Osteoblast (primary cell): ENCODE measurements around the gene SLC37A1. TPM values are rescaled to one million over a fixed set of nuclear protein-coding genes. Genes with fewer than 3 reads are reported as not detected.

Source experiments
- DNase-seq: peaks from one replicate; pipeline ENCODE4 v3.0.0; 2011; ENCODE audit warnings: low spot score, mixed read lengths; ENCODE audit not compliant: insufficient read length; ENCODE audit errors: missing footprints
- H2AFZ ChIP-seq: 2 replicates; pipeline ENCODE4 v1.6.0; 2011; ENCODE audit warnings: mild to moderate bottlenecking, low read length
- H3K27ac ChIP-seq: 2 replicates; pipeline ENCODE4 v1.5.1; 2011; ENCODE audit warnings: mild to moderate bottlenecking, low read depth, low read length, moderate library complexity
- H3K27me3 ChIP-seq: 2 replicates; pipeline ENCODE4 v1.6.0; 2012; ENCODE audit warnings: mild to moderate bottlenecking, control low read depth, inconsistent platforms, low read length, moderate library complexity; ENCODE audit not compliant: insufficient read depth
- H3K36me3 ChIP-seq: 2 replicates; pipeline ENCODE4 v1.5.1; 2011; ENCODE audit warnings: mild to moderate bottlenecking, low read length, control low read depth, moderate library complexity; ENCODE audit not compliant: insufficient read depth
- H3K4me1 ChIP-seq: 2 replicates; pipeline ENCODE4 v1.5.1; 2011; ENCODE audit warnings: mild to moderate bottlenecking, low read length, control low read depth, moderate library complexity; ENCODE audit not compliant: insufficient read depth
- H3K4me2 ChIP-seq: 2 replicates; pipeline ENCODE4 v1.6.0; 2011; ENCODE audit warnings: mild to moderate bottlenecking, low read length; ENCODE audit not compliant: insufficient read depth
- H3K4me3 ChIP-seq: fragments of 200-600 bp; sonication (generic); 3 replicates; pipeline ENCODE4 v1.5.1; 2012; ENCODE audit warnings: mild to moderate bottlenecking, low read length, inconsistent platforms; ENCODE audit not compliant: insufficient read depth
- H3K79me2 ChIP-seq: 2 replicates; pipeline ENCODE4 v1.6.0; 2012; ENCODE audit warnings: mild to moderate bottlenecking, low read length, control low read depth, inconsistent platforms; ENCODE audit not compliant: insufficient read depth
- H3K9me3 ChIP-seq: 2 replicates; pipeline ENCODE4 v1.5.1; 2011; ENCODE audit warnings: low read depth, low read length, control low read depth
- H4K20me1 ChIP-seq: 2 replicates; pipeline ENCODE4 v1.6.0; 2012; ENCODE audit warnings: mild to moderate bottlenecking, low read length, control low read depth; ENCODE audit not compliant: insufficient read depth
- total RNA-seq: library from RNA; depleted of rRNA; stranded (reverse); fragments of >200 nt; gene quantifications from 2 replicates; pipeline ENCODE4 v1.2.3, GENCODE V29; 2012
- TF ChIP-seq, protein P1 (sequence below): IDR thresholded peaks from 2 replicates; pipeline ENCODE4 v1.5.1; 2011; ENCODE audit warnings: mild to moderate bottlenecking, low read depth, low read length, moderate library complexity; ENCODE audit errors: extremely low read depth

SLC37A1 gene
- total RNA-seq, 1 donor, result 6.9 TPM

DNA sequence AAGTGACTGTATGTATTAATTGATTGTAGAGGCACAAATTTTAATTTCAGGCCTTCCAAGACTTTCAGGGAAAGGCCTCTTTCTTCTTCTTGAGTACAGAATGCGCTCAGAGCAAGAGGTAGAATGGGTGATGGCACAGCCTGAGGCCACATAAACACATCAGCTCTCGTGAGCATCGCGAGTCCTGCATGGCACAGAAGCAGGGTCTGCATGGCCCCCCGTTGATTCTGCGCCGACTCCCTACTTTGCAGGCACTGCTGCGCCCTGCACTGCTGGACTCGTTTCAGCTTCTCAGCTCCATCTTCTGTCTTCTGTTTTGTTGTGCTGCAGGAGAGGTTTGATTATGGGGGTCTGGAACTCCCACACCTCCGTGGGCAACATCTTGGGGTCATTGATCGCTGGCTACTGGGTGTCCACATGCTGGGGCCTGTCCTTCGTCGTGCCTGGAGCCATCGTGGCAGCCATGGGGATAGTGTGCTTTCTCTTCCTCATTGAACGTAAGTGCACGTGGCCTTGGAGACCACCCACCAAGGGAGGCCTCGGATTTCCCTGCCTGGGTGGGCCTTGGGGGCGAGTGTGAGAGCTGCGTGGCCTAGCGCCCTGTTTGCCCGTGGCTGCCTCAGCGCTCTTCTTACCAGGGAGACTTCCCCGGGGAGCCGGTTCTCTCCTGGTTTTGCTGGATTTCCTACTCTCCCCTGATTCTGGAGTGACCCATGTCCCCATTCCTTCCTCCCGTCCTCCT, 29.6 kb downstream of the SLC37A1 start:
- TF ChIP-seq, protein P1, sequence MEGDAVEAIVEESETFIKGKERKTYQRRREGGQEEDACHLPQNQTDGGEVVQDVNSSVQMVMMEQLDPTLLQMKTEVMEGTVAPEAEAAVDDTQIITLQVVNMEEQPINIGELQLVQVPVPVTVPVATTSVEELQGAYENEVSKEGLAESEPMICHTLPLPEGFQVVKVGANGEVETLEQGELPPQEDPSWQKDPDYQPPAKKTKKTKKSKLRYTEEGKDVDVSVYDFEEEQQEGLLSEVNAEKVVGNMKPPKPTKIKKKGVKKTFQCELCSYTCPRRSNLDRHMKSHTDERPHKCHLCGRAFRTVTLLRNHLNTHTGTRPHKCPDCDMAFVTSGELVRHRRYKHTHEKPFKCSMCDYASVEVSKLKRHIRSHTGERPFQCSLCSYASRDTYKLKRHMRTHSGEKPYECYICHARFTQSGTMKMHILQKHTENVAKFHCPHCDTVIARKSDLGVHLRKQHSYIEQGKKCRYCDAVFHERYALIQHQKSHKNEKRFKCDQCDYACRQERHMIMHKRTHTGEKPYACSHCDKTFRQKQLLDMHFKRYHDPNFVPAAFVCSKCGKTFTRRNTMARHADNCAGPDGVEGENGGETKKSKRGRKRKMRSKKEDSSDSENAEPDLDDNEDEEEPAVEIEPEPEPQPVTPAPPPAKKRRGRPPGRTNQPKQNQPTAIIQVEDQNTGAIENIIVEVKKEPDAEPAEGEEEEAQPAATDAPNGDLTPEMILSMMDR, result no peak
- Histone ChIP-seq H3K27me3 (peaks cover 6% of the 10 kb centered on the region), H3K9me3 (no peaks in the 10 kb centered on the region), H3K4me3 (no peak overlapping the region), H3K79me2 (no peaks in the 10 kb centered on the region), H3K4me2 (no peak overlapping the region), H3K4me1 (no peaks in the 10 kb centered on the region), H2AFZ (no peak overlapping the region), H4K20me1 (no peaks in the 10 kb centered on the region), H3K27ac (no peak overlapping the region), H3K36me3 (no peaks in the 10 kb centered on the region)
- DNase-seq, result no peak

DNA sequence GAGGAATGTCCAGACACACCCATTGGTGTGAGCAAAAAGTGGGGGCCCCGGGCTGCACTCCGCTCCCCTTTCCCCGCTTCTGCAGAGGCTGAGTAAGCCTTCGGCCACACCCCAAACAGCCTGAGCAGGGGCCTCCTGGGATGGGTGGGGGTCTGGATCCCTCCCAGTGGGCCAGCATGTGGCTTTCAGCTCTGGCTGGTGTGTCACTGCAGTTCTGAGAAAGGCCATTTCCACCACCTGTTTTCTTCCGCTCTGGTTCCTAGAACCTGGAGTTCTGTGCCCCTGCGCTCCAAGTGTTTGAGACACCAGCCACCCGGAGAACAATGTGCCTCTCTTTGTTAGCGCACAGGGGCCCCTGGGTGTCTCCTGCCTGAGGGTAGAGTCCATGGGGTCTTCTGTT, 30.9 kb downstream of the SLC37A1 start:
- DNase-seq, result no peak

DNA sequence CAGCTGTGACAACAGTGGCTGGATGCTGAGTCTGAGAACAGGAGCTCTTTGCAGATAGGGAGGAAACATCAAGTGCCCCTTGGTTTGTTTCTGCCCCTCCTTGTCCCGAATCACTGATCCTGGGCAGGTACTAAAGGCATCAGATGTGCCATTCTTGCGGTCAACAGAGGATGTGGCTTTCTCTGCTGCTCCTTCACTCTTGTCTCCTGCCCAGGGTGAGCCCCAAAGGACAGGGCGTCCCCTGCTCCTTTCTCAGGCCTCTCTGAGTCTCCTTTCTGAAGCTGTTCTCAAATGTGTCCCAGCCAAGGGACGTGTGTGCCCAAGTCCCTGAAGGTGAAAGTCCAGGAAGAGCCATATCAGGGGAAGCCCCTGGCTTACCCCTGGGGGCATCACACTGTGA, 31.7 kb downstream of the SLC37A1 start:
- Histone ChIP-seq H3K36me3 (no peaks in the 10 kb centered on the region), H3K79me2 (no peaks in the 10 kb centered on the region), H3K27ac (no peak overlapping the region), H3K27me3 (no peaks in the 10 kb centered on the region), H2AFZ (no peak overlapping the region), H3K9me3 (no peaks in the 10 kb centered on the region), H3K4me1 (no peaks in the 10 kb centered on the region), H4K20me1 (no peaks in the 10 kb centered on the region), H3K4me2 (no peak overlapping the region), H3K4me3 (no peak overlapping the region)
- TF ChIP-seq, protein P1, result no peak
- DNase-seq, result no peak

More for the DNA sequence above, 30.9 kb downstream of the SLC37A1 start:
- peaks cover 1% of the 10 kb centered on the region for H3K27me3 ChIP-seq
- H3K79me2 ChIP-seq, result no peaks in the 10 kb centered on the region
- H3K4me2 ChIP-seq, result no peak overlapping the region
- no peaks in the 10 kb centered on the region for H4K20me1 ChIP-seq
- no peaks in the 10 kb centered on the region for H3K9me3 ChIP-seq
- no peaks in the 10 kb centered on the region for H3K4me1 ChIP-seq
- H3K4me3 ChIP-seq, result no peak overlapping the region
- H3K27ac ChIP-seq, result no peak overlapping the region
- no peaks in the 10 kb centered on the region for H3K36me3 ChIP-seq
- TF ChIP-seq, protein P1, result no peak
- no peak overlapping the region for H2AFZ ChIP-seq

DNA sequence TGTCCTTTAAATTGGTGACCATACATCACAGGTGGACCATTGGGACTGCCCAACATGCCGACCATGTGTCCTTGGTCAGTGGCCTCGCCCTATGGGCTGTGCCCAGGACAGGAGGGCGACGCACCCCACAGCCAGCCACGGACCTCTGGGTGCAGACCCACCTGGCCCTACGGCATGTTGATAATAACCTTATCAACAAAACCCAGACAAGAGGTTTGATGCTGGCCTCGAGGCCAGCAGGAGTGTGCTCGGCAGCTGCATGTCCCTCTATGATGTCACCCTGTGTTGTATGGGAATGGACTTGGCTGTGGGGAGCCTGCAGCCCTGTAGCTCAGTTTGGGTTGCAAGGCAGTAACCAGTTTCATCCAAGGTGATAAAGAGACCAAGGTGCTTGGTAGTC, 32.1 kb downstream of the SLC37A1 start:
- no peaks in the 10 kb centered on the region for H3K27me3 ChIP-seq
- H3K27ac ChIP-seq, result no peak overlapping the region
- H3K9me3 ChIP-seq, result no peaks in the 10 kb centered on the region
- no peak overlapping the region for H2AFZ ChIP-seq
- H3K4me3 ChIP-seq, result no peak overlapping the region
- no peaks in the 10 kb centered on the region for H4K20me1 ChIP-seq
- no peak overlapping the region for H3K4me2 ChIP-seq
- DNase-seq, result no peak
- no peaks in the 10 kb centered on the region for H3K79me2 ChIP-seq
- no peaks in the 10 kb centered on the region for H3K4me1 ChIP-seq
- no peaks in the 10 kb centered on the region for H3K36me3 ChIP-seq
- TF ChIP-seq, protein P1, result no peak
